ENCODE results near the gene G6PC1.

GRCh38 chr17:42852351-42852750 lies 48.2 kb upstream of the G6PC1 start:
- no peak for TF ChIP-seq POLR2A (IDR thresholded peaks at IDR 0.05; ENCODE audit: low read depth, low read length)
- no peak for TF ChIP-seq POLR2AphosphoS5 (IDR thresholded peaks at IDR 0.05; ENCODE audit: low read depth, low read length)
